Right lobe of liver (tissue), 6 donors: ENCODE measurements around the gene ELANE. TPM values are rescaled to one million over a fixed set of nuclear protein-coding genes. Genes with fewer than 3 reads are reported as not detected.

Experiments
- ATAC-seq, 4 donors: fragments of 200-7000 bp; cut with Tn5 transposase; one replicate each; pipeline ENCODE4 v1.9.1; 2020; ENCODE audit warnings: mild to moderate bottlenecking in 4 of 4, moderate library complexity in 4 of 4
- DNase-seq, 3 donors: peaks; one replicate each; pipeline ENCODE4 v3.0.0-alpha.2; 2020
- H3K27ac ChIP-seq, 3 donors: fragments of 200-600 bp; one replicate each; pipeline ENCODE4 v1.8.0; 2022
- H3K27me3 ChIP-seq, 2 donors: fragments of 200-600 bp; one replicate each; pipeline ENCODE4 v1.8.0; 2022
- H3K36me3 ChIP-seq, 4 donors: fragments of 200-600 bp; sonication (generic) in 1 of 4; one replicate each; pipeline versions ENCODE4 v1.5.1 to v1.8.0; 2017 to 2022; ENCODE audit warnings: control low read depth in 1 of 4
- H3K4me1 ChIP-seq, 4 donors: fragments of 200-600 bp; sonication (generic) in 1 of 4; one replicate each; pipeline versions ENCODE4 v1.5.1 to v1.8.0; 2017 to 2022; ENCODE audit warnings: control low read depth in 1 of 4
- H3K4me3 ChIP-seq, 3 donors: fragments of 200-600 bp; one replicate each; pipeline ENCODE4 v1.8.0; 2022
- H3K9me3 ChIP-seq, 4 donors: fragments of 200-600 bp; sonication (generic) in 1 of 4; one replicate each; pipeline versions ENCODE4 v1.5.1 to v1.8.0; 2017 to 2022; ENCODE audit warnings: control low read depth in 1 of 4
- POLR2A ChIP-seq: fragments of 450-650 bp; IDR thresholded peaks from one replicate; pipeline ENCODE4 v1.6.1; 2017; ENCODE audit warnings: antibody characterized with exemption, mild to moderate bottlenecking
- whole genome bisulfite sequencing: methylation state at CpG from one replicate; pipeline ENCODE4 v1.1.6; 2018; ENCODE audit warnings: low coverage, low lambda C conversion rate; ENCODE audit not compliant: insufficient coverage; ENCODE audit errors: missing lambda C conversion rate; 5-methylcytosine and 5-hydroxymethylcytosine counted together
- intact Hi-C, 2 donors: fragments of 100-400 bp; cut with DNase I; formaldehyde crosslinking; loops; one replicate each; pipeline versions ENCODE4 v1.11.2 to v1.14.1; 2022
- total RNA-seq, 6 experiments: library from RNA; depleted of rRNA in 2 of 6; stranded (reverse); fragments of >200 nt in 2 of 6; fragmentation: NEBNext Ultra II Directional in 3 of 6; extraction: Animal tissue kit (Norgen Biotek cat#: 25700) in 3 of 6; gene quantifications; one replicate each; pipeline versions ENCODE4 v1.1.0 to v1.2.4, GENCODE V29; 2016 to 2023
- TF ChIP-seq, protein P1 (sequence below), 4 donors: fragments of 200-600 bp in 3 of 4; fragments of 450-650 bp in 1 of 4; IDR thresholded peaks; one replicate each; pipeline versions ENCODE4 v1.5.1 to v1.8.0; 2016 to 2022; ENCODE audit warnings: antibody characterized with exemption in 4 of 4, mild to moderate bottlenecking in 2 of 4
- donor health status: DM: no; HTN: yes; CAD: no.
- donor health status: DM: no; HTN: no; CAD: no.
- donor health status: DM: no; HTN: no; CAD: no.
- donor health status: DM: no; HTN: yes; CAD: no.
- donor health status: DM: no; HTN: yes; CAD: no.

Gene ELANE
- total RNA-seq, 6 experiments from 2014 or later, result 0.59 to 4.2 (median 3.3) TPM; not detected in 3

- DNase-seq (no peak), ATAC-seq (no peak)
- Histone ChIP-seq H3K9me3 (no peaks in the 10 kb centered on the region), H3K4me1 (peaks cover 0 to 8% (median 0%) of the 10 kb centered on the region in 4 donors), H3K27me3 (no peaks in the 10 kb centered on the region), H3K36me3 (peaks cover 0 to 6% (median 0%) of the 10 kb centered on the region in 4 donors), H3K4me3 (no peak overlapping the region), H3K27ac (no peak overlapping the region)
- no peak for TF ChIP-seq POLR2A
- TF ChIP-seq, protein P1, sequence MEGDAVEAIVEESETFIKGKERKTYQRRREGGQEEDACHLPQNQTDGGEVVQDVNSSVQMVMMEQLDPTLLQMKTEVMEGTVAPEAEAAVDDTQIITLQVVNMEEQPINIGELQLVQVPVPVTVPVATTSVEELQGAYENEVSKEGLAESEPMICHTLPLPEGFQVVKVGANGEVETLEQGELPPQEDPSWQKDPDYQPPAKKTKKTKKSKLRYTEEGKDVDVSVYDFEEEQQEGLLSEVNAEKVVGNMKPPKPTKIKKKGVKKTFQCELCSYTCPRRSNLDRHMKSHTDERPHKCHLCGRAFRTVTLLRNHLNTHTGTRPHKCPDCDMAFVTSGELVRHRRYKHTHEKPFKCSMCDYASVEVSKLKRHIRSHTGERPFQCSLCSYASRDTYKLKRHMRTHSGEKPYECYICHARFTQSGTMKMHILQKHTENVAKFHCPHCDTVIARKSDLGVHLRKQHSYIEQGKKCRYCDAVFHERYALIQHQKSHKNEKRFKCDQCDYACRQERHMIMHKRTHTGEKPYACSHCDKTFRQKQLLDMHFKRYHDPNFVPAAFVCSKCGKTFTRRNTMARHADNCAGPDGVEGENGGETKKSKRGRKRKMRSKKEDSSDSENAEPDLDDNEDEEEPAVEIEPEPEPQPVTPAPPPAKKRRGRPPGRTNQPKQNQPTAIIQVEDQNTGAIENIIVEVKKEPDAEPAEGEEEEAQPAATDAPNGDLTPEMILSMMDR (IDR thresholded peaks at IDR 0.05), result no peak
- intact Hi-C loops, result no loop called here
- WGBS, result 87% methylated on average over 8 of the region's 26 CpGs
Observed at GRCh38 chr19:897442-898039, 45.4 kb downstream of the ELANE start.

GRCh38 chr19:898663-899062 is 46.6 kb downstream of the ELANE start:
- WGBS, result 94% methylated on average over 2 of the region's 20 CpGs
- no peak overlapping the region for H3K4me3 ChIP-seq
- ATAC-seq, result no peak
- H3K27me3 ChIP-seq, result no peaks in the 10 kb centered on the region
- DNase-seq, result no peak
- intact Hi-C loops, result no loop called here
- peaks cover 0 to 11% (median 0%) of the 10 kb centered on the region in 4 donors for H3K4me1 ChIP-seq
- H3K36me3 ChIP-seq, result peaks cover 0 to 6% (median 0%) of the 10 kb centered on the region in 4 donors
- H3K9me3 ChIP-seq, result no peaks in the 10 kb centered on the region
- TF ChIP-seq, protein P1 (IDR thresholded peaks at IDR 0.05), result no peak
- no peak for TF ChIP-seq POLR2A
- no peak overlapping the region for H3K27ac ChIP-seq

- Histone ChIP-seq H3K4me3 (no peak overlapping the region), H3K4me1 (peaks cover 0 to 11% (median 0%) of the 10 kb centered on the region in 4 donors), H3K36me3 (peaks cover 0 to 6% (median 0%) of the 10 kb centered on the region in 4 donors), H3K27ac (no peak overlapping the region), H3K9me3 (no peaks in the 10 kb centered on the region), H3K27me3 (no peaks in the 10 kb centered on the region)
- TF ChIP-seq, protein P1 (IDR thresholded peaks at IDR 0.05), result no peak
- TF ChIP-seq POLR2A, result no peak
- ATAC-seq (no peak), DNase-seq (no peak)
- 92% methylated on average over 9 of the region's 32 CpGs for WGBS
- intact Hi-C loops, result no loop called here
Observed at GRCh38 chr19:899336-900042, 47.4 kb downstream of the ELANE start.

GRCh38 chr19:900043-900301 is 47.9 kb downstream of the ELANE start:
- DNase-seq, result no peak
- peaks cover 0 to 11% (median 0%) of the 10 kb centered on the region in 4 donors for H3K4me1 ChIP-seq
- H3K27ac ChIP-seq, result no peak overlapping the region
- H3K36me3 ChIP-seq, result peaks cover 0 to 6% (median 0%) of the 10 kb centered on the region in 4 donors
- intact Hi-C loops, result no loop called here
- 82% methylated on average over 3 of the region's 15 CpGs for WGBS
- H3K27me3 ChIP-seq, result no peaks in the 10 kb centered on the region
- no peak for TF ChIP-seq POLR2A
- TF ChIP-seq, protein P1 (IDR thresholded peaks at IDR 0.05), result no peak
- no peaks in the 10 kb centered on the region for H3K9me3 ChIP-seq
- H3K4me3 ChIP-seq, result no peak overlapping the region
- ATAC-seq, result no peak
